Testis (tissue), 2 donors: Measurements from ENCODE around the gene STAMBPL1.

Source experiments
- CTCF ChIP-seq, 3 experiments: fragments of 450-650 bp in 2 of 3; fragments of 200-600 bp in 1 of 3; sonication (generic) in 1 of 3; IDR thresholded peaks; one replicate each; pipeline ENCODE4 v1.5.1; 2016 to 2019; ENCODE audit warnings: antibody characterized with exemption in 3 of 3, mild to moderate bottlenecking in 2 of 3, moderate library complexity in 1 of 3
- POLR2A ChIP-seq: fragments of 450-650 bp; IDR thresholded peaks from one replicate; pipeline ENCODE4 v1.6.1; 2017; ENCODE audit warnings: antibody characterized with exemption, mild to moderate bottlenecking, moderate library complexity

GRCh38 chr10:88920986-88921593 lies 41.0 kb downstream of the STAMBPL1 start:
- TF ChIP-seq CTCF (IDR thresholded peaks at IDR 0.05) (no peak), POLR2A (no peak)
